K562 (cell line): Measurements from ENCODE around the gene LY6G6F. TPM values are rescaled to one million over a fixed set of nuclear protein-coding genes. Genes with fewer than 3 reads are reported as not detected.
A peak's percentile ranks its signal among the peaks of the same experiment; 100 is the strongest.

Source experiments
- CREB5 ChIP-seq: fragments of 250-450 bp; sonication (Bioruptor Pico); IDR thresholded peaks from 2 replicates; pipeline ENCODE4 v1.5.0; 2020; ENCODE audit warnings: mild to moderate bottlenecking
- ELK3 ChIP-seq: fragments of 450-650 bp; formaldehyde crosslinking; IDR thresholded peaks from 2 replicates; pipeline ENCODE4 v1.4.0; 2020; ENCODE audit warnings: mild to moderate bottlenecking
- EP400 ChIP-seq: fragments of 450-650 bp; IDR thresholded peaks from 2 replicates; pipeline ENCODE4 v1.6.1; 2017; ENCODE audit warnings: antibody characterized with exemption, mild to moderate bottlenecking, moderate library complexity
- FOXJ2 ChIP-seq: fragments of 200-800 bp; sonication (Bioruptor generic); IDR thresholded peaks from 2 replicates; pipeline ENCODE4 v1.6.1; 2016; ENCODE audit warnings: missing genetic modification characterization, missing compliant biosample characterization
- HEY1 ChIP-seq: fragments of 250-450 bp; sonication (Bioruptor Pico); IDR thresholded peaks from 2 replicates; pipeline ENCODE4 v1.5.0; 2020; ENCODE audit warnings: mild to moderate bottlenecking, moderate library complexity, borderline replicate concordance
- HOMEZ ChIP-seq: fragments of 250-450 bp; sonication (Bioruptor Pico); IDR thresholded peaks from 2 replicates; pipeline ENCODE4 v1.4.0; 2020; ENCODE audit warnings: mild to moderate bottlenecking, moderate library complexity
- MCM3 ChIP-seq: fragments of 450-650 bp; IDR thresholded peaks from 2 replicates; pipeline ENCODE4 v1.6.1; 2016
- MNT ChIP-seq, 2 experiments: fragments of 450-650 bp; conservative IDR thresholded peaks; 2 replicates each; pipeline ENCODE4 v1.6.1; 2017; ENCODE audit warnings: mild to moderate bottlenecking in 2 of 2, moderate library complexity in 2 of 2
- POLR3A ChIP-seq: IDR thresholded peaks from 2 replicates; pipeline ENCODE4 v1.6.1; 2011; ENCODE audit warnings: borderline replicate concordance, mild to moderate bottlenecking, moderate library complexity; ENCODE audit not compliant: insufficient read length, insufficient read depth; ENCODE audit errors: extremely low read depth
- PRDM10 ChIP-seq: fragments of 450-650 bp; IDR thresholded peaks from 2 replicates; pipeline ENCODE4 v1.6.1; 2018; ENCODE audit not compliant: partially characterized antibody
- SMAD2 ChIP-seq: fragments of 150-350 bp; IDR thresholded peaks from 2 replicates; pipeline ENCODE4 v1.6.1; 2014; ENCODE audit warnings: low read depth, mild to moderate bottlenecking, low read length
- TGIF2 ChIP-seq: sonication (generic); formaldehyde crosslinking; IDR thresholded peaks from 2 replicates; pipeline ENCODE4 v1.8.1; 2022; ENCODE audit warnings: mild to moderate bottlenecking, missing genetic modification reagents, moderate library complexity
- USF2 ChIP-seq: sonication (generic); formaldehyde crosslinking; IDR thresholded peaks from 2 replicates; pipeline ENCODE4 v1.5.0; 2020; ENCODE audit warnings: missing genetic modification reagents
- ZNF316 ChIP-seq: fragments of 450-650 bp; IDR thresholded peaks from 2 replicates; pipeline ENCODE4 v1.6.1; 2016
- ZNF408 ChIP-seq: fragments of 250-450 bp; sonication (Bioruptor Pico); IDR thresholded peaks from 2 replicates; pipeline ENCODE4 v1.4.0; 2020; ENCODE audit warnings: low read depth, mild to moderate bottlenecking, moderate library complexity
- ZNF584 ChIP-seq: fragments of 200-800 bp; sonication (Bioruptor generic); IDR thresholded peaks from 2 replicates; pipeline ENCODE4 v1.6.1; 2016; ENCODE audit warnings: low read depth, mild to moderate bottlenecking, missing genetic modification characterization, missing compliant biosample characterization
- ZNF830 ChIP-seq: fragments of 250-450 bp; sonication (Bioruptor Pico); IDR thresholded peaks from 2 replicates; pipeline ENCODE4 v1.5.0; 2021; ENCODE audit warnings: mild to moderate bottlenecking
- polyA plus RNA-seq, 8 experiments: library from polyadenylated mRNA; depleted of rRNA in 4 of 8; stranded (reverse) in 5 of 8; unstranded in 3 of 8; fragments of >200 nt; fragmentation: Nextera tagmentation in 2 of 8; fragmentation: Illumina TruSeq in 1 of 8; extraction: Ambion mirVana in 2 of 8; extraction: Trizol in 1 of 8; gene quantifications; 2 replicates each; pipeline versions ENCODE4 v1.2.1 to v1.2.3, GENCODE V29; 2011 to 2014; ENCODE audit warnings: inconsistent platforms in 1 of 8, missing spikeins in 1 of 8
- total RNA-seq, 7 experiments: library from RNA; depleted of rRNA in 6 of 7; stranded (reverse); fragments of >200 nt in 6 of 7; fragmentation: Illumina TruSeq in 2 of 7; extraction: Trizol in 2 of 7; gene quantifications; 2 replicates each; pipeline versions ENCODE4 v1.2.1 to v1.2.3, GENCODE V29; 2011 to 2021; ENCODE audit warnings: low replicate concordance in 1 of 7

LY6G6F gene
- total and polyA plus RNA-seq, 9 of the 15 experiments (the other 6 are each of a cell fraction or from before 2014, with no cell fraction given) = 0.14 to 0.50 (median 0.28) TPM; not detected in 2

GRCh38 chr6:31664790-31665500 lies 41.7 kb upstream of the LY6G6F start, which contains the start of gene GPANK1 (continued):
- TF ChIP-seq CREB5 (CRISPR knock-in tag) (no peak), MCM3 (no peak), HOMEZ (CRISPR knock-in tag) (no peak), PRDM10 (no peak), HEY1 (CRISPR knock-in tag) (no peak), POLR3A (no peak), ZNF316 (peak; percentile 48), ELK3 (CRISPR knock-in tag) (no peak; the same call in 1 of the 2 replicates), FOXJ2 (tag) (peak; percentile 95), SMAD2 (0 out of 2 replicates have a peak, but pooled peaks have one; percentile 5), USF2 (CRISPR knock-in tag) (no peak), ZNF408 (no peak), ZNF830 (CRISPR knock-in tag) (peak; percentile 46; the same call in 1 of the 2 replicates), TGIF2 (CRISPR knock-in tag) (no peak; the same call in 1 of the 2 replicates), EP400 (no peak), ZNF584 (CRISPR knock-in tag) (no peak), MNT (conservative IDR thresholded peaks at IDR 0.05) (no peak)
